Measurements from ENCODE around the gene SPIN1.

SPIN1 gene

GRCh38 chr9:88503081-88503844 lies 115.0 kb downstream of the SPIN1 start:
- no peak for DNase-seq
- TF ChIP-seq, protein P1, sequence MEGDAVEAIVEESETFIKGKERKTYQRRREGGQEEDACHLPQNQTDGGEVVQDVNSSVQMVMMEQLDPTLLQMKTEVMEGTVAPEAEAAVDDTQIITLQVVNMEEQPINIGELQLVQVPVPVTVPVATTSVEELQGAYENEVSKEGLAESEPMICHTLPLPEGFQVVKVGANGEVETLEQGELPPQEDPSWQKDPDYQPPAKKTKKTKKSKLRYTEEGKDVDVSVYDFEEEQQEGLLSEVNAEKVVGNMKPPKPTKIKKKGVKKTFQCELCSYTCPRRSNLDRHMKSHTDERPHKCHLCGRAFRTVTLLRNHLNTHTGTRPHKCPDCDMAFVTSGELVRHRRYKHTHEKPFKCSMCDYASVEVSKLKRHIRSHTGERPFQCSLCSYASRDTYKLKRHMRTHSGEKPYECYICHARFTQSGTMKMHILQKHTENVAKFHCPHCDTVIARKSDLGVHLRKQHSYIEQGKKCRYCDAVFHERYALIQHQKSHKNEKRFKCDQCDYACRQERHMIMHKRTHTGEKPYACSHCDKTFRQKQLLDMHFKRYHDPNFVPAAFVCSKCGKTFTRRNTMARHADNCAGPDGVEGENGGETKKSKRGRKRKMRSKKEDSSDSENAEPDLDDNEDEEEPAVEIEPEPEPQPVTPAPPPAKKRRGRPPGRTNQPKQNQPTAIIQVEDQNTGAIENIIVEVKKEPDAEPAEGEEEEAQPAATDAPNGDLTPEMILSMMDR (IDR thresholded peaks at IDR 0.05; ENCODE audit: low read depth, low read length), result no peak
- Histone ChIP-seq H3K4me3 (ENCODE audit: low read depth, low read length) (no peak overlapping the region), H3K27me3 (ENCODE audit: insufficient read depth, low read depth, severe bottlenecking) (no peaks in the 10 kb centered on the region), H3K27ac (no peak overlapping the region), H3K9me3 (ENCODE audit: severe bottlenecking) (no peaks in the 10 kb centered on the region), H3K36me3 (no peaks in the 10 kb centered on the region)

DNA sequence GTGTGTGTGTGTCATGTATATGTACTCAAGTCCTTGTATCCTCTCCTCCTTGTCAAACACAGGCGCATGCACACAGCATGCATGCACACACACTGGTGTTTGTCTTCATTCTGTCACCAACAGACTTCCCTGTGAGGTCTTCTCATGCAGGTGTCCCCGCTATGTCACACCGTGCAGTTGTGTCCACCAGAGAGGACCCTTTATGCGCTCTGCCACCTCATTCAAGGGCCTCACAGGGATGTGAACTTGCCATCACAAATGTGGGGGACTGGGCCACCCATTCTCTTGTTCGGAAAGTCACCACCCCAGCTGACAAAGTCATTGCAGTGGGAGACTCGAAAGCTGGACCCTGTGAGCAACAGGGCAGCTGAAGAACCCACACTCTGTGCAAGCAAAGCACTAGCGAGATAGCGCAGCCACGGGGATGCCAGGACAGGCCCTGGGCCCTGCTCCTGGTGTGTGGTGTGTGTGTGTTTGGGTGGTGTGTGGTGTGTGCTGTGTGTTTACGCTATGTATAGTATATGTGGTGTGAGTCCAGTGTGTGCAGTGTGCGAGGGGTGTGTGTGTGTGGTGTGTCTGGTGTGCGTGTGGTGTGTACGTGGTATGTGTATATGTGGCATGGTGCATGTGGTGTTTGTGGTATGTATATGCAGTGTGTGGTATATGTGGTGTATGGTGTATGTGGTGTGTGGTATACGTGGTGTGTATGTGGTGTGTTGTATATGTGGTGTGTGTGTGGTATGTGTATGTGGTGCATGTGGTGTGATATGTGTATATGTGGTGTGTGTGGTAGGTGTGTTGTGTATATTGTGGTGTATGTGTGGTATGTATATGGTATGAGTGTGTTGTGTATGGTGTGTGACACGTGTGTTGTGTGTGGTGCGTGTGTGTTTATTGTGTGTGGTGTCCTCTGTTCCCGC lies 115.9 kb downstream of the SPIN1 start:
- Histone ChIP-seq H3K9me3 (ENCODE audit: severe bottlenecking) (no peaks in the 10 kb centered on the region), H3K27ac (no peak overlapping the region), H3K36me3 (no peaks in the 10 kb centered on the region), H3K27me3 (ENCODE audit: insufficient read depth, low read depth, severe bottlenecking) (no peaks in the 10 kb centered on the region), H3K4me3 (ENCODE audit: low read depth, low read length) (no peak overlapping the region)
- no peak for DNase-seq
- TF ChIP-seq, protein P1 (IDR thresholded peaks at IDR 0.05; ENCODE audit: low read depth, low read length), result no peak

DNA sequence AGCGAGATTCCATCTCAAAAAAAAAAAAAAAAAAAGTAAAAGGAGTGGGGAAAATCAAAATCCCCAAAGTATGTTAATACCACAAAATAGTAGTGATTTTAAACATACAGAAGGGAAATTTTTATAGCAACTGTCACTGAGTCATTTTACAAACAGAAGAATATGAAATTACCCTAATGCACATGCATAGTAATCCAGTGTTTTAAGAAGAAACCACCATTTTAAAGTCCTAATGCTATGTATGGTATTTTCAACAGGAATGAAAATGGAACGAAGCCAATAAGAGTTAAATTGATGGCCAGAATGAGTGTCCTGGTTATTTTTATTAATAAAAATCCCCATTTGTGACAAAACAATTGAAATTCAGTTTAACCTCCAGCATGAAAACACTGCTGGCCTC lies 120.1 kb downstream of the SPIN1 start:
- Histone ChIP-seq H3K9me3 (ENCODE audit: severe bottlenecking) (no peaks in the 10 kb centered on the region), H3K27me3 (ENCODE audit: insufficient read depth, low read depth, severe bottlenecking) (no peaks in the 10 kb centered on the region), H3K36me3 (no peaks in the 10 kb centered on the region), H3K4me3 (ENCODE audit: low read depth, low read length) (no peak overlapping the region), H3K27ac (no peak overlapping the region)
- no peak for DNase-seq
- TF ChIP-seq, protein P1 (IDR thresholded peaks at IDR 0.05; ENCODE audit: low read depth, low read length), result no peak

- H3K4me3 ChIP-seq (ENCODE audit: low read depth, low read length), result no peak overlapping the region
- no peak overlapping the region for H3K27ac ChIP-seq
- no peaks in the 10 kb centered on the region for H3K36me3 ChIP-seq
- DNase-seq, result no peak
- TF ChIP-seq, protein P1 (IDR thresholded peaks at IDR 0.05; ENCODE audit: low read depth, low read length), result no peak
- no peaks in the 10 kb centered on the region for H3K9me3 ChIP-seq (ENCODE audit: severe bottlenecking)
- H3K27me3 ChIP-seq (ENCODE audit: insufficient read depth, low read depth, severe bottlenecking), result no peaks in the 10 kb centered on the region
Measured at GRCh38 chr9:88511906-88512305, 123.7 kb downstream of the SPIN1 start.

DNA sequence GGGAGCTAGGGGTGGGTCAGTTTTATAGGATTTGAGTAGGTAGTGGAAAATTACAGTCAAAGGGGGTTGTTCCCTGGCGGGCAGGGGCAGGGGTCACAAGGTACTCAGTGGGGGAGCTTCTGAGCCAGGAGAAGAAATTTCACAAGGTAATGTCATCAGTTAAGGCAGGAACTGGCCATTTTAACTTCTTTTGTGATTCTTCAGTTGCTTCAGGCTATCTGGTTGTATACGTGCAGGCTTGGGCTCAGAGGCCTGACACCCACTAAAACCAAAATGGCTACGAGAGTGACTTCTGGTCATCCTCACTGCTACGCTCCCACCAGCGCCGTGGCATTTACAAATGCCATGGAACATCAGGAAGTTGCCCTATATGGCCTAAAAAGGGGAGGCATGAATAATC lies 126.0 kb downstream of the SPIN1 start:
- TF ChIP-seq, protein P1 (IDR thresholded peaks at IDR 0.05; ENCODE audit: low read depth, low read length), result no peak
- no peak overlapping the region for H3K4me3 ChIP-seq (ENCODE audit: low read depth, low read length)
- H3K27ac ChIP-seq, result no peak overlapping the region
- DNase-seq, result no peak
- H3K9me3 ChIP-seq (ENCODE audit: severe bottlenecking), result no peaks in the 10 kb centered on the region
- H3K36me3 ChIP-seq, result no peaks in the 10 kb centered on the region
- H3K27me3 ChIP-seq (ENCODE audit: insufficient read depth, low read depth, severe bottlenecking), result no peaks in the 10 kb centered on the region
